GM12801 (cell line): ENCODE measurements around the gene DCTN4.

Experiments used
- TF ChIP-seq, protein P1 (sequence below): IDR thresholded peaks from one replicate; pipeline ENCODE4 v1.5.1; 2011; ENCODE audit warnings: control low read depth; ENCODE audit not compliant: insufficient read length; ENCODE audit errors: extremely low read depth

The DCTN4 gene

DNA sequence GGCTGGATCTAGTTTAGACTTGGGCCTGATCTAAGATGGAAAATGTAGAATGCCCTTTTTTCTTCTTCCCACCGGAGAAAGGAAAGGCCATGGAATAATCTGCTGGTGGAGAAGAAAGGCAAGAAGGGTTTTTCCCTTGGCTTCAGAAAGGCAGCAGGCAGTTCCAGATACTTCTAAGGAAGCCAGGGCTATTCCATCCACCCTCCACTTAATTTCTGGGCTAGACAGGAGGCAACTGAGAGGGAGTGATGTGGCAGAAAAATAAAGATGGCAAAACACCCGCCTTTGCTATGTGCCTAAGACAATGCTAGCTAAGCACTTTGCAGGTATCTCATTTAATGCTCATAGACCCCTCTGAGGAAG is 87.9 kb downstream of the DCTN4 start:
- TF ChIP-seq, protein P1, sequence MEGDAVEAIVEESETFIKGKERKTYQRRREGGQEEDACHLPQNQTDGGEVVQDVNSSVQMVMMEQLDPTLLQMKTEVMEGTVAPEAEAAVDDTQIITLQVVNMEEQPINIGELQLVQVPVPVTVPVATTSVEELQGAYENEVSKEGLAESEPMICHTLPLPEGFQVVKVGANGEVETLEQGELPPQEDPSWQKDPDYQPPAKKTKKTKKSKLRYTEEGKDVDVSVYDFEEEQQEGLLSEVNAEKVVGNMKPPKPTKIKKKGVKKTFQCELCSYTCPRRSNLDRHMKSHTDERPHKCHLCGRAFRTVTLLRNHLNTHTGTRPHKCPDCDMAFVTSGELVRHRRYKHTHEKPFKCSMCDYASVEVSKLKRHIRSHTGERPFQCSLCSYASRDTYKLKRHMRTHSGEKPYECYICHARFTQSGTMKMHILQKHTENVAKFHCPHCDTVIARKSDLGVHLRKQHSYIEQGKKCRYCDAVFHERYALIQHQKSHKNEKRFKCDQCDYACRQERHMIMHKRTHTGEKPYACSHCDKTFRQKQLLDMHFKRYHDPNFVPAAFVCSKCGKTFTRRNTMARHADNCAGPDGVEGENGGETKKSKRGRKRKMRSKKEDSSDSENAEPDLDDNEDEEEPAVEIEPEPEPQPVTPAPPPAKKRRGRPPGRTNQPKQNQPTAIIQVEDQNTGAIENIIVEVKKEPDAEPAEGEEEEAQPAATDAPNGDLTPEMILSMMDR, result no peak

DNA sequence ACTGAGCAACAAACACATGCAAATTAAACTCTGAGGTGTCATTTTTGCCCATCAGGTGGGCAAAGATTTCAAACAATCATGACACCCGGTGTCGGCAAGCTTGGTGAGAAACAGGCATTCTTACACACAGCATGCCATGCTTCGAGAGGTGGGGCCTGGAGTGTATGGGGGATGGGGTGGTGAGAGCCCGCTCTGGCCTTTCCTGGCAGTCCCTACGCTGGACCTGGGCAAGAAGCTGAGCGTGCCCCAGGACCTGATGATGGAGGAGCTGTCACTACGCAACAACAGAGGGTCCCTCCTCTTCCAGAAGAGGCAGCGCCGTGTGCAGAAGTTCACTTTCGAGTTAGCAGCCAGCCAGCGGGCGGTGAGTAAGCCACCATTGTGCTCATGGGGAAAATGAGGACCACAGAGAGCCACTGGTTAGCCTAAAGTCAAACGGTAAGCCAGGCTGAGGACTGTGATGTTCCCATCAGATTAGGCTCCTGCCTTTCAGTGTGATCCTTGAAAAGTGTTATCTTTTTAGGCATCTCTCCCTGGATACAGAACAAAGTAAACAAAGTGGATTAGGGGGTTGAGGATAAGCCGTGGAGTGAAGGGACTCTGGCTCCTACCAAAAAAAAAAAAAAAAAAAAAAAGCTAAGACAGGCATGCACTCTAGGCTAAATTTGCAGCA is 88.4 kb downstream of the DCTN4 start:
- TF ChIP-seq, protein P1, result no peak

DNA sequence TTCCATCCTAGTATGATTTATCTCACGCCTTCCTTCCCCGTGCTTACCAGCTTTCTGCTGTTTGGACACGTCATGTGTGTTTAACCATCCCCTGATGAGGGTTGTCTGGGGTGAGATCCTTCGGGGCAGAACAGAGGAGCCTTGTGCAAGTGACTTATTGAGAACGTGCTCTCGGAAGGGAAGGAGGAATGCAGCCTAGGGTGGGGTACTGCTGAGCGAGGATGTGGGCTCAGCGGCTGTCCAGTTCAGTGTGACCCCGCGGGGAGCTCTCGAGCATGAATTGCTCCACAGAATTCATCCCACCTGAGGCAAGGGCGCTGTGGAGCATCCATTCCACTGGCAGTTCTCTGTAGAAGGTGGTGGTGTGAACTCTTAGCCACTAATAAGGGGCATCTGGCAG is 93.8 kb downstream of the DCTN4 start:
- TF ChIP-seq, protein P1, result no peak

DNA sequence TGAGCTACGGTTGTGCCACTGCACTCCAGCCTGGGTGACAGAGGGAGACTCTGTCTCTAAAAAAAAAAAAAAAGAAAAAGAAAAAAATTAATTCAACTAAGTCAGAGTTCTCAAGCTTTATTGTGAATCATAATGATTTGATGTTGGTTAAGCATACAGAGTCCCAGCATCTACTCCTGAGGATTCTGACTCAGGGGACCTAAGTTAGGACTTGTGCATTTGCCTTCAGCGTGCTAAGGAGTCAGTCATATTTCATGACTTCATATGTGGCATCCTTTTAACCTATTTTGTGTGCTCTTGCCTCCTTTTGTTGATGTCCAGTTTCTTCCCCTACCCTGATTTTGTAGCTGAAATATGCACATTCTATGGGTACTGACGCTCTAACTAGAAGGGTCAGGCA is 94.9 kb downstream of the DCTN4 start:
- TF ChIP-seq, protein P1, result no peak

DNA sequence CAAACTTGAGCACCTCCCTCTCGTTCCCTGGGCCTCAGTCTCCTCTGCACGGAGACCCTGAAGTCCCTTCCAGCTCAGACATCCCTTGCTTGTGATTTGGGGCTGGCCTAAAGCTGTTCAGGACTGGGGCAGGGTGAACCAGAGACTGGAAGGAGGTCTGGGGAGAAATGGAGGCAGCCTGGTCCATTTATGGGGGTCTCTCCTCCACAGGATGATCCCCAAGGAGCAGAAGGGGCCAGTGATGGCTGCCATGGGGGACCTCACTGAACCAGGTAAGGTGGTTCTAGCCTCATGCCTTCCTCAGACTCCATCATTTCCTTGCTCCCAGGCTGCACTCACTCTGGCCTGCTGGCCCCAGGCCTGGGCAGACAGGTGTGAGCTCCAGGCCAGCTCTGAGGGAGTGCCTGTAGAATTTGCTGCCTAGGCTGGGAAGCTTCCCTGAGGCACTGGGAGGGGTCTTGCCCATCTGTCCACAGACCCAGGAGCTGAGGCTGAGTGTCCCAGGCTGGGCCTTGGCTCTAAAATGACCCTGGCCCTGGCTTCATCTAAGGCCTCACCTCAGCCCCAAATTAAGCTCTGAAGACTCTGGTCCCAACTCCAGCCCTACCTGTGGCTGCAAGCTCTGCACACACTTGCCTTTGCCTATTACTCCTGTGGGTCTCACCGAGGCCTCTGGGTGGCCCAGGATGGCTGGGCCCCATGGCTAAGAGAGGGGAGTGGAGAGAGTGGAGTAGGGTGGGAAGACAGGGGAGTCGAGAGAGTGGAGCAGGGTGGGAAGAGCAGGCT is 95.9 kb downstream of the DCTN4 start:
- TF ChIP-seq, protein P1, result no peak

DNA sequence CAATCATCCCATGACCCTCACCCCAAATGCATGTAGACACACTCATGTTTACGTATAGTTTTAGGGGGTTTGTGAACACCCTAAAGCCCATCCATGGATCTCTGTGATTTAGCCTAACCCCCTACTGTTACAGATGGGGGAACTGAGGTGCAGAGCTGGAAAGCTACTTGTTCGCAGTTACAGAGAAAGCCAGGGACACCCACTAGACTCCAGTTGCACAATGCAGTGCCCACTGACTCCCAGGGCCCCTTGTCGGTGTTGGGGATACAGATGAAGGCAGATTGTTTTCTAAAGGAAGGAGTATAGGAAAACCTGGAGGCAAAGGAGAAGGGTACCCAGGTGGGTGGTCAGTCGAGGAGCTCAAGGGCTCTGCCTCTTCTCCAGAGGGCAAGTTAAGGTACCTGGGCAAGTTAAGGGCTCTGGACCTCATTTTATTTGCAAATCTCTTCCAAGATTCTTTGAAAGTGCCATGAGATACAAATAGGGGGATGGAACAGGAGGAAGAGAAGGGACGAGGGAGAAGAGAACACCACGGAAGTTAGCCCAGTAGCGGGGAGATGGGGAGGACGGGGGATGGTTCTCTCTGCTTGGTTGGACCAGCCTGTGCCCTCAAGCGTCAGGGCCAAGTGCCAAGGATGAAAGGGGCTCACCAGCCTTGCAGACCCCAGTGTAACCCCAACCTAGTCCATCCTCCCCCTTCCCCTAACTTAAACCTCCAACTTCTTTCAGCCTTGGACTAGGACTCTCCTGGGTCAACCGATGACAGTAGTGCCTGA is 96.8 kb downstream of the DCTN4 start:
- TF ChIP-seq, protein P1, result no peak

DNA sequence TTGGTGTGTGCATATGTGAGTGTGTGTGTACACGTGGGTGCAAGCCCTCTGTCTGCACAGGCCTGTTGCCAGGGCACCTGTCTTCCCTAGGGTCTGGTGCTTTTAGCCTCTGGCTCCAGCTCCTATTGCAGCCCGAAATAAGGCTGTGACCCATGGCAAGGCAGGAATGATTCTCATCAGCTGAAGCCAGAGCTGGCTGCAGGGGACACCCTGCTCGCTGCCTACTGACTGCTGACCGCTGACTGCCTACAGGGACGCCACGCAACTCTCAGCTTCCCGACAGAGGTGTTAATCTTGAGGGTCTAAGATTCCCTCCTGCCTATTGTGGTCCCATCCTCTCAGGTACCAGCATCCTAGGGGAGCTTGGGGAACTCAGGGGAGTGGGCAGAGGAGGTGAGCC is 97.7 kb downstream of the DCTN4 start, which contains the start of gene MYOZ3:
MYOZ3 (plus strand) TSS at position 166 of the 400 bp plus-strand sequence. CDS start 1,691 bp downstream, outside the sequence.
- TF ChIP-seq, protein P1, result no peak
